GM12892 (cell line): ENCODE results near the gene NRXN2.

ENCODE experiments used
- DNase-seq: peaks from one replicate; pipeline ENCODE4 v3.0.0; 2011; ENCODE audit not compliant: insufficient read length
- FAIRE-seq: peaks from 2 replicates; lab custom pipeline; 2011; peaks lifted over from hg19 to GRCh38; lab: Jason Lieb, UNC
- POLR2A ChIP-seq: IDR thresholded peaks from 2 replicates; pipeline ENCODE4 v1.6.1; 2011; ENCODE audit warnings: low read depth, low read length, control low read depth
- POLR2AphosphoS5 ChIP-seq: IDR thresholded peaks from 2 replicates; pipeline ENCODE4 v1.6.1; 2011; ENCODE audit warnings: low read depth, low read length, control low read depth
- TAF1 ChIP-seq: IDR thresholded peaks from 2 replicates; pipeline ENCODE4 v1.6.1; 2011; ENCODE audit warnings: low read depth, mild to moderate bottlenecking, control low read depth, low read length, borderline replicate concordance

The NRXN2 gene

GRCh38 chr11:64558065-64558745 is 164.8 kb downstream of the NRXN2 start:
- DNase-seq (no peak), FAIRE-seq (no peak)
- TF ChIP-seq POLR2AphosphoS5 (no peak), TAF1 (no peak), POLR2A (no peak)

- DNase-seq = no peak
- no peak for TF ChIP-seq POLR2A
- TF ChIP-seq TAF1 = no peak
- TF ChIP-seq POLR2AphosphoS5 = no peak
- no peak for FAIRE-seq
Measured at GRCh38 chr11:64556721-64557250, 166.2 kb downstream of the NRXN2 start.
